H9 (cell line): ENCODE measurements around the gene MAST4. TPM values are rescaled to one million over a fixed set of nuclear protein-coding genes. Genes with fewer than 3 reads are reported as not detected.

Experiments used
- DNase-seq: peaks from one replicate; pipeline ENCODE4 v3.0.0-alpha.2; 2017
- H2AFZ ChIP-seq: one replicate; pipeline ENCODE4 v1.6.1; 2013; ENCODE audit warnings: mild to moderate bottlenecking, low read length, control low read depth, moderate library complexity
- H2AK5ac ChIP-seq: 2 replicates; pipeline ENCODE4 v1.6.1; 2013; ENCODE audit warnings: low read length, control low read depth, mixed read lengths; ENCODE audit not compliant: insufficient read length
- H2BK120ac ChIP-seq: one replicate; pipeline ENCODE4 v1.6.1; 2013; ENCODE audit warnings: low read depth, mild to moderate bottlenecking, low read length, control low read depth, inconsistent platforms; ENCODE audit not compliant: poor library complexity, severe bottlenecking
- H2BK12ac ChIP-seq: 2 replicates; pipeline ENCODE4 v1.6.1; 2013; ENCODE audit warnings: low read length, control low read depth, mixed read lengths, low read depth; ENCODE audit not compliant: insufficient read length
- H2BK15ac ChIP-seq: 2 replicates; pipeline ENCODE4 v1.6.1; 2013; ENCODE audit warnings: low read depth, low read length, control low read depth
- H2BK20ac ChIP-seq: one replicate; pipeline ENCODE4 v1.6.1; 2013; ENCODE audit warnings: low read depth, mild to moderate bottlenecking, low read length, control low read depth, inconsistent platforms; ENCODE audit not compliant: poor library complexity, severe bottlenecking
- H2BK5ac ChIP-seq: 2 replicates; pipeline ENCODE4 v1.6.1; 2013; ENCODE audit warnings: low read length, control low read depth, mixed read lengths; ENCODE audit not compliant: insufficient read length
- H3K14ac ChIP-seq: 2 replicates; pipeline ENCODE4 v1.6.1; 2013; ENCODE audit warnings: low read length, control low read depth; ENCODE audit not compliant: insufficient read depth
- H3K18ac ChIP-seq: 2 replicates; pipeline ENCODE4 v1.6.1; 2013; ENCODE audit warnings: low read depth, mild to moderate bottlenecking, mixed read lengths, low read length, control low read depth; ENCODE audit not compliant: insufficient read length
- H3K23ac ChIP-seq: 2 replicates; pipeline ENCODE4 v1.6.1; 2013; ENCODE audit warnings: low read length, control low read depth, mixed read lengths, low read depth; ENCODE audit not compliant: insufficient read length
- H3K23me2 ChIP-seq: 2 replicates; pipeline ENCODE4 v1.6.1; 2013; ENCODE audit warnings: low read depth, mild to moderate bottlenecking, mixed read lengths, low read length, control low read depth; ENCODE audit not compliant: insufficient read length, poor library complexity, severe bottlenecking
- H3K27ac ChIP-seq: 2 replicates; pipeline ENCODE4 v1.5.1; 2013; ENCODE audit warnings: low read length, control low read depth, mixed read lengths, low read depth; ENCODE audit not compliant: insufficient read length
- H3K27me3 ChIP-seq: 2 replicates; pipeline ENCODE4 v1.6.1; 2013; ENCODE audit warnings: low read length, control low read depth, inconsistent platforms; ENCODE audit not compliant: insufficient read depth
- H3K4ac ChIP-seq: 2 replicates; pipeline ENCODE4 v1.6.1; 2013; ENCODE audit warnings: low read depth, mild to moderate bottlenecking, control low read depth, inconsistent platforms, low read length, moderate library complexity
- H3K4me1 ChIP-seq: 2 replicates; pipeline ENCODE4 v1.6.1; 2013; ENCODE audit warnings: low read length, control low read depth, inconsistent platforms; ENCODE audit not compliant: insufficient read depth
- H3K4me2 ChIP-seq: 2 replicates; pipeline ENCODE4 v1.6.1; 2013; ENCODE audit warnings: low read length, control low read depth, mixed read lengths; ENCODE audit not compliant: insufficient read length, insufficient read depth
- H3K56ac ChIP-seq: 2 replicates; pipeline ENCODE4 v1.6.1; 2013; ENCODE audit warnings: low read depth, mild to moderate bottlenecking, mixed read lengths, low read length, control low read depth; ENCODE audit not compliant: insufficient read length
- H3K79me1 ChIP-seq: 2 replicates; pipeline ENCODE4 v1.6.1; 2013; ENCODE audit warnings: low read depth, mild to moderate bottlenecking, moderate library complexity, low read length, control low read depth, inconsistent platforms; ENCODE audit not compliant: insufficient read depth, poor library complexity, severe bottlenecking
- H3K79me2 ChIP-seq: 2 replicates; pipeline ENCODE4 v1.6.1; 2013; ENCODE audit warnings: low read length, control low read depth, inconsistent platforms; ENCODE audit not compliant: insufficient read depth
- H3K9ac ChIP-seq: 2 replicates; pipeline ENCODE4 v1.6.1; 2013; ENCODE audit warnings: low read length, control low read depth, mixed read lengths; ENCODE audit not compliant: insufficient read length; ENCODE audit errors: extremely low read depth
- H3K9me3 ChIP-seq: one replicate; pipeline ENCODE4 v1.6.1; 2013; ENCODE audit warnings: low read depth, low read length, inconsistent platforms; ENCODE audit not compliant: control insufficient read depth
- H3T11ph ChIP-seq: one replicate; pipeline ENCODE4 v1.6.1; 2013; ENCODE audit warnings: mild to moderate bottlenecking, low read length, control low read depth, inconsistent platforms
- H4K20me1 ChIP-seq: one replicate; pipeline ENCODE4 v1.6.1; 2013; ENCODE audit not compliant: control insufficient read depth, insufficient read length, insufficient read depth
- H4K5ac ChIP-seq: 2 replicates; pipeline ENCODE4 v1.6.1; 2013; ENCODE audit warnings: low read depth, mild to moderate bottlenecking, mixed read lengths, low read length, control low read depth; ENCODE audit not compliant: insufficient read length
- H4K8ac ChIP-seq: replicated peaks from 2 replicates; pipeline ENCODE4 v1.6.1; 2013; ENCODE audit warnings: low read length, control low read depth, mixed read lengths, low read depth; ENCODE audit not compliant: insufficient read length
- H4K91ac ChIP-seq: 2 replicates; pipeline ENCODE4 v1.6.1; 2013; ENCODE audit warnings: low read depth, mild to moderate bottlenecking, moderate library complexity, mixed read lengths, low read length, control low read depth; ENCODE audit not compliant: insufficient read length
- H3K27ac Mint-ChIP-seq, 3 experiments: 2 replicates in 2 of 3; 3 replicates in 1 of 3; pipeline ENCODE4 v1.8.0; 2020 to 2021; ENCODE audit warnings: mixed read lengths in 3 of 3, mild to moderate bottlenecking in 1 of 3, moderate library complexity in 1 of 3
- H3K27me3 Mint-ChIP-seq: 2 replicates; pipeline ENCODE4 v1.8.0; 2021; ENCODE audit warnings: low read depth, mild to moderate bottlenecking, moderate library complexity, mixed read lengths
- H3K36me3 Mint-ChIP-seq, 3 experiments: 2 replicates in 2 of 3; 3 replicates in 1 of 3; pipeline ENCODE4 v1.8.0; 2020 to 2021; ENCODE audit warnings: low read depth in 3 of 3, mixed read lengths in 3 of 3; ENCODE audit not compliant: insufficient read depth in 1 of 3
- H3K4me1 Mint-ChIP-seq, 2 experiments: 2 replicates each; pipeline ENCODE4 v1.8.0; 2020; ENCODE audit warnings: mixed read lengths in 2 of 2
- H3K4me3 Mint-ChIP-seq, 2 experiments: 2 replicates in 1 of 2; 3 replicates in 1 of 2; pipeline ENCODE4 v1.8.0; 2020 to 2021; ENCODE audit warnings: mild to moderate bottlenecking in 2 of 2, mixed read lengths in 2 of 2, moderate library complexity in 1 of 2
- H3K9me3 Mint-ChIP-seq, 2 experiments: 2 replicates in 1 of 2; 3 replicates in 1 of 2; pipeline ENCODE4 v1.8.0; 2020; ENCODE audit warnings: mild to moderate bottlenecking in 2 of 2, mixed read lengths in 2 of 2, moderate library complexity in 1 of 2
- CTCF ChIP-seq: fragments of 200-600 bp; sonication (generic); conservative IDR thresholded peaks from 3 replicates; pipeline ENCODE4 v1.8.0; 2021; ENCODE audit warnings: antibody characterized with exemption, mild to moderate bottlenecking
- WGBS: extraction: QIAGEN DNeasy Blood & Tissue Kit; methylation state at CpG from one replicate; pipeline ENCODE4 v1.1.7; 2013; ENCODE audit warnings: missing lambda C conversion rate, low lambda C conversion rate, mixed read lengths; ENCODE audit not compliant: insufficient read length; ENCODE audit errors: extremely low coverage; 5-methylcytosine and 5-hydroxymethylcytosine counted together
- total RNA-seq: library from RNA; stranded (reverse); gene quantifications from 2 replicates; pipeline ENCODE4 v1.2.1, GENCODE V29; 2021

MAST4 gene
- total RNA-seq, 1 experiment from 2014 or later, result 3.7 TPM

DNA sequence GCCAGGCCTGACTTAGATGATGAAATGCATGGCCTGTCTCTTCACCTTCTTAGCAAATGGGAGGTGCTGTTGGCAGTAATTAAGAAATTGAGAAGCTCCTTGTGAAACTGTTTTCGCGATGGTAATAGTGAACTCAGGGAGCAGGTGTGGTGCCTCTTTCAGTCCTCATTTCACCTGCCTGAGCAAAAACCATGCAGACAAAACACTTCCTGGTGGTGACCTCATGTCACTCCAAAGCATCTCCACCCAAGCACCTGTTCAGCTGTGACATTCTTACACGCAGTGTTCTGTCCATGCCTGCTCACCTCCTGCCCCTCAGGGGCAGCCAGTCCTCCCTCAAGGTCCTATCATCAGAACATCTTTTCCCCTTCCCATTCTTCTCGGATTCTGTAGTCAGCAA, 453.9 kb downstream of the MAST4 start:
- WGBS, result no CpG with 5 or more reads among the region's 4 CpGs
- H3K4me2 ChIP-seq, result no peak overlapping the region
- no peak overlapping the region for H3K27ac Mint-ChIP-seq
- no peaks in the 10 kb centered on the region for H3K27me3 Mint-ChIP-seq
- no peaks in the 10 kb centered on the region for H3K9me3 ChIP-seq
- no peak overlapping the region for H2BK5ac ChIP-seq
- no peak overlapping the region for H3K9ac ChIP-seq
- no peaks in the 10 kb centered on the region for H4K20me1 ChIP-seq
- peaks cover 9 to 13% of the 10 kb centered on the region in 2 experiments for H3K4me1 Mint-ChIP-seq
- H3K9me3 Mint-ChIP-seq, result no peaks in the 10 kb centered on the region
- H3K18ac ChIP-seq, result no peak overlapping the region
- H2BK20ac ChIP-seq, result no peak overlapping the region
- no peak overlapping the region for H4K8ac ChIP-seq
- no peaks in the 10 kb centered on the region for H3K27me3 ChIP-seq
- no peak overlapping the region for H2BK120ac ChIP-seq
- H3T11ph ChIP-seq, result no peak overlapping the region
- H3K23ac ChIP-seq, result no peak overlapping the region
- no peak overlapping the region for H2AK5ac ChIP-seq
- no peaks in the 10 kb centered on the region for H3K79me2 ChIP-seq
- no peaks in the 10 kb centered on the region for H3K36me3 Mint-ChIP-seq
- no peak overlapping the region for H2AFZ ChIP-seq
- no peak overlapping the region for H3K4ac ChIP-seq
- TF ChIP-seq CTCF, result no peak
- H4K91ac ChIP-seq, result no peak overlapping the region
- H3K23me2 ChIP-seq, result no peaks in the 10 kb centered on the region
- DNase-seq, result no peak
- no peak overlapping the region for H3K27ac ChIP-seq
- no peaks in the 10 kb centered on the region; the same call in 1 of the 2 replicates for H3K4me1 ChIP-seq
- no peak overlapping the region for H2BK12ac ChIP-seq
- H3K56ac ChIP-seq, result no peak overlapping the region
- H2BK15ac ChIP-seq, result no peak overlapping the region
- H3K14ac ChIP-seq, result no peak overlapping the region
- H4K5ac ChIP-seq, result no peak overlapping the region
- no peaks in the 10 kb centered on the region for H3K79me1 ChIP-seq
- no peak overlapping the region for H3K4me3 Mint-ChIP-seq
